A549 (cell line): ENCODE results near the gene BAZ1B.

ENCODE experiments used
- BHLHE40 ChIP-seq: IDR thresholded peaks from 2 replicates; pipeline ENCODE4 v1.6.1; 2012; ENCODE audit warnings: low read depth, low read length, inconsistent platforms
- CHD2 ChIP-seq: fragments of 150-350 bp; IDR thresholded peaks from 2 replicates; pipeline ENCODE4 v1.6.1; 2014; ENCODE audit warnings: low read length; ENCODE audit not compliant: partially characterized antibody
- EP300 ChIP-seq, 2 experiments: fragments of >200 bp; sonication (Bioruptor Twin); formaldehyde crosslinking; IDR thresholded peaks; 2 replicates in 1 of 2; 3 replicates in 1 of 2; pipeline ENCODE4 v1.6.1; 2016 to 2017
- JUN ChIP-seq, 2 experiments: fragments of >200 bp; sonication (Bioruptor Twin); formaldehyde crosslinking; IDR thresholded peaks; 2 replicates in 1 of 2; 3 replicates in 1 of 2; pipeline ENCODE4 v1.6.1; 2016 to 2017
- JUNB ChIP-seq: fragments of >200 bp; sonication (Bioruptor Twin); formaldehyde crosslinking; IDR thresholded peaks from 2 replicates; pipeline ENCODE4 v1.6.1; 2016
- KDM1A ChIP-seq: fragments of 200-600 bp; sonication (generic); IDR thresholded peaks from 2 replicates; pipeline ENCODE4 v1.6.1; 2016; ENCODE audit warnings: low read depth, mild to moderate bottlenecking
- MAFK ChIP-seq: fragments of 450-650 bp; IDR thresholded peaks from 2 replicates; pipeline ENCODE4 v1.6.1; 2014; ENCODE audit not compliant: partially characterized antibody
- PHF8 ChIP-seq: fragments of 200-600 bp; sonication (generic); IDR thresholded peaks from 2 replicates; pipeline ENCODE4 v1.6.1; 2016; ENCODE audit warnings: low read depth, mild to moderate bottlenecking, antibody characterized with exemption, moderate library complexity, borderline replicate concordance
- POLR2A ChIP-seq: IDR thresholded peaks from 2 replicates; pipeline ENCODE4 v1.6.1; 2012; ENCODE audit warnings: mild to moderate bottlenecking, low read length
- RCOR1 ChIP-seq: fragments of 150-350 bp; IDR thresholded peaks from 2 replicates; pipeline ENCODE4 v1.6.1; 2014; ENCODE audit warnings: antibody characterized with exemption, low read length, low read depth
- ZFP36 ChIP-seq: fragments of 450-650 bp; IDR thresholded peaks from 2 replicates; pipeline ENCODE4 v1.6.1; 2014; ENCODE audit warnings: borderline replicate concordance; ENCODE audit not compliant: partially characterized antibody
- TF ChIP-seq, protein P1 (sequence below): fragments of >200 bp; sonication (Bioruptor Twin); formaldehyde crosslinking; IDR thresholded peaks from 3 replicates; pipeline ENCODE4 v1.5.1; 2016

DNA sequence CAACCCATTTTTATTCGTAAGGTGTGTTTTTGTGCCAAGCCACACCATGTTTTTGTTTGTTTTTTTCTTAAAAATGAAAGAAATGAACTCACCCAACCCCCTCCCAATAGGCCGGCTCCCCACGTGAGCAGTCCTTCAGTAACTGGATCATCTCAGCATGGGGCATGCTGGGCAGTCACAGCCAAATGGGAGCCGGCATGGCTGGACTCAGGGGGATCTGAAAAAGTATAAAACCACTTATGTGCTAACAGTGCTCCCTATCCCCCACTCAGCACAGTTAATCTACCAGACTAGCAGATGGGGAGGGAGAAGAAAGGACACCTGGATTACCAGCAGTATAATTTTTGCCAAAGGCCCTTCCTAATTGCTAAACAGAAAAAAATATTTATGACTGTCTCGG lies 39.3 kb downstream of the BAZ1B start:
- TF ChIP-seq RCOR1 (no peak), MAFK (no peak), CHD2 (no peak), POLR2A (no peak), JUN (IDR thresholded peaks at IDR 0.05) (no peak), KDM1A (no peak), PHF8 (no peak), ZFP36 (no peak), BHLHE40 (no peak), EP300 (IDR thresholded peaks at IDR 0.05) (no peak), JUNB (no peak)
- TF ChIP-seq, protein P1, sequence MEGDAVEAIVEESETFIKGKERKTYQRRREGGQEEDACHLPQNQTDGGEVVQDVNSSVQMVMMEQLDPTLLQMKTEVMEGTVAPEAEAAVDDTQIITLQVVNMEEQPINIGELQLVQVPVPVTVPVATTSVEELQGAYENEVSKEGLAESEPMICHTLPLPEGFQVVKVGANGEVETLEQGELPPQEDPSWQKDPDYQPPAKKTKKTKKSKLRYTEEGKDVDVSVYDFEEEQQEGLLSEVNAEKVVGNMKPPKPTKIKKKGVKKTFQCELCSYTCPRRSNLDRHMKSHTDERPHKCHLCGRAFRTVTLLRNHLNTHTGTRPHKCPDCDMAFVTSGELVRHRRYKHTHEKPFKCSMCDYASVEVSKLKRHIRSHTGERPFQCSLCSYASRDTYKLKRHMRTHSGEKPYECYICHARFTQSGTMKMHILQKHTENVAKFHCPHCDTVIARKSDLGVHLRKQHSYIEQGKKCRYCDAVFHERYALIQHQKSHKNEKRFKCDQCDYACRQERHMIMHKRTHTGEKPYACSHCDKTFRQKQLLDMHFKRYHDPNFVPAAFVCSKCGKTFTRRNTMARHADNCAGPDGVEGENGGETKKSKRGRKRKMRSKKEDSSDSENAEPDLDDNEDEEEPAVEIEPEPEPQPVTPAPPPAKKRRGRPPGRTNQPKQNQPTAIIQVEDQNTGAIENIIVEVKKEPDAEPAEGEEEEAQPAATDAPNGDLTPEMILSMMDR: no peak
